Tibial nerve (tissue), 4 donors: Measurements from ENCODE around the gene CSF2.

ENCODE experiments used
- EP300 ChIP-seq, 2 donors: sonication (generic); formaldehyde crosslinking; IDR thresholded peaks; one replicate each; pipeline ENCODE4 v1.6.1; 2017; ENCODE audit warnings: antibody characterized with exemption in 2 of 2, mild to moderate bottlenecking in 1 of 2
- POLR2A ChIP-seq, 2 donors: fragments of 450-650 bp; IDR thresholded peaks; one replicate each; pipeline ENCODE4 v1.6.1; 2017; ENCODE audit warnings: antibody characterized with exemption in 2 of 2, mild to moderate bottlenecking in 2 of 2, moderate library complexity in 2 of 2
- TF ChIP-seq, protein P1 (sequence below), 5 experiments: fragments of 200-600 bp in 3 of 5; fragments of 450-650 bp in 2 of 5; sonication (generic) in 3 of 5; IDR thresholded peaks; one replicate each; pipeline ENCODE4 v1.5.1; 2016 to 2019; ENCODE audit warnings: antibody characterized with exemption in 5 of 5, mild to moderate bottlenecking in 3 of 5, moderate library complexity in 2 of 5

DNA sequence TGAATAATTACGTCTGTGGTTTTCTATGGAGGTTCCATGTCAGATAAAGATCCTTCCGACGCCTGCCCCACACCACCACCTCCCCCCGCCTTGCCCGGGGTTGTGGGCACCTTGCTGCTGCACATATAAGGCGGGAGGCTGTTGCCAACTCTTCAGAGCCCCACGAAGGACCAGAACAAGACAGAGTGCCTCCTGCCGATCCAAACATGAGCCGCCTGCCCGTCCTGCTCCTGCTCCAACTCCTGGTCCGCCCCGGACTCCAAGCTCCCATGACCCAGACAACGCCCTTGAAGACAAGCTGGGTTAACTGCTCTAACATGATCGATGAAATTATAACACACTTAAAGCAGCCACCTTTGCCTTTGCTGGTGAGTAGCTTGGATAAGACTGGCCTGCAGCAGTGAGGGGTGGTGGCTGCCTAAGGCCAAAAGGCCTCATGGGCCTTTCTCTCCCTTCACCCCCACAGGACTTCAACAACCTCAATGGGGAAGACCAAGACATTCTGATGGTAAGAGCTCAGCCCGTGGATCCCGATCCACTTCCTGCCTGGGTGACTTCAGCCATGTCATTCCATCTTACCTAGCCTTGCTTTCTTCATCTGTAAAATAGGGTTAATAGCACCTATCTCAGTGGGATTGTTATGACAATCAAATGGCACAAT is 13.0 kb upstream of the CSF2 start, which contains the start of gene IL3:
- TF ChIP-seq, protein P1, sequence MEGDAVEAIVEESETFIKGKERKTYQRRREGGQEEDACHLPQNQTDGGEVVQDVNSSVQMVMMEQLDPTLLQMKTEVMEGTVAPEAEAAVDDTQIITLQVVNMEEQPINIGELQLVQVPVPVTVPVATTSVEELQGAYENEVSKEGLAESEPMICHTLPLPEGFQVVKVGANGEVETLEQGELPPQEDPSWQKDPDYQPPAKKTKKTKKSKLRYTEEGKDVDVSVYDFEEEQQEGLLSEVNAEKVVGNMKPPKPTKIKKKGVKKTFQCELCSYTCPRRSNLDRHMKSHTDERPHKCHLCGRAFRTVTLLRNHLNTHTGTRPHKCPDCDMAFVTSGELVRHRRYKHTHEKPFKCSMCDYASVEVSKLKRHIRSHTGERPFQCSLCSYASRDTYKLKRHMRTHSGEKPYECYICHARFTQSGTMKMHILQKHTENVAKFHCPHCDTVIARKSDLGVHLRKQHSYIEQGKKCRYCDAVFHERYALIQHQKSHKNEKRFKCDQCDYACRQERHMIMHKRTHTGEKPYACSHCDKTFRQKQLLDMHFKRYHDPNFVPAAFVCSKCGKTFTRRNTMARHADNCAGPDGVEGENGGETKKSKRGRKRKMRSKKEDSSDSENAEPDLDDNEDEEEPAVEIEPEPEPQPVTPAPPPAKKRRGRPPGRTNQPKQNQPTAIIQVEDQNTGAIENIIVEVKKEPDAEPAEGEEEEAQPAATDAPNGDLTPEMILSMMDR (IDR thresholded peaks at IDR 0.05): no peak
- TF ChIP-seq POLR2A (IDR thresholded peaks at IDR 0.05) (no peak), EP300 (IDR thresholded peaks at IDR 0.05) (no peak)
